ENCODE results near the gene LRMDA. TPM values are rescaled to one million over a fixed set of nuclear protein-coding genes. Genes with fewer than 3 reads are reported as not detected.

The LRMDA gene
- polyA plus RNA-seq, 2 of the 4 experiments (the other 2 are of a cell fraction): 4.6 to 5.2 TPM

DNA sequence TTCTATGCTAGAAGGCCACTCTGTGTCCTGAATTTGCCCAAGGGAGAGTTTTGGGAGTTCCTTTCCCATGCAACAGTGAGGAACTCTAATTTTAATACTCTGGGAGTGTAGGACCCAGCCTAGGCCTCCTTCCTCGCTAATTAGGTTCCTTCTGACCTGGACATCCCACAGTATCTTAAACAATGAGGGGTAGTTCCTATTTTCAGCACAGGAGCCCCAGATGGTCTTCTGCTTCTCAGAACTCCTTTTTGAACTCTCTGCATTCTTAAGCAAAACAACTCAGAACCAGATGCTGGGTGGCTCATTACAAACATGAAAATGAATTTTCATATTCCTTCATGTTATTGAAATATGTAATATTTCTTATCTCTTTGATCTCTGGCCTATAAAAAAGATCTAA lies 116.9 kb downstream of the LRMDA start:
- POLR2A ChIA-PET: no interaction called here
- 21% methylated on average over 1 of the region's 1 CpG for whole genome bisulfite sequencing (ENCODE audit: missing lambda C conversion rate)

DNA sequence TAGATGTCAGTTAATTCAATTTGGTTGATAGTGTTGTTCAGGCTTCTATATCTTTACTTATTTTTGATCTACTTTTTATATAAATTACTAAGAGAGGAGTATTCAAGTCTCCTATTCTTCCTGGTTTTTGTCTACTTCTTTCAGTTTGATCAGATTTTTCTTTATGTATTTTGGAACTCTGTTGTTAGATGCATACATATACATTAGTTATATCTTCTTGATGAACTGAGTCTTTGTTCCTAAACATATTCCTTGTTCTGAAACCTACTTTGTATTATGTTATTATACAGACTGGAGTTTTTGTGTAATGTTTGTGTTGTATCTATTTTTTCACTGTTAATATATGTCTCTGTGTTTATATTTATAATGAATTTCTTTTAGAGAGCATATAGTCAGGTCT lies 118.8 kb downstream of the LRMDA start:
- ATAC-seq: no peak
- H3K9me3 ChIP-seq: peaks cover 13% of the 10 kb centered on the region; the same call in 2 of the 3 replicates
- DNase-seq (ENCODE audit: low read depth in 1 of 2, low spot score in 1 of 2): no peak
- no peaks in the 10 kb centered on the region for H3K4me1 ChIP-seq
- TF ChIP-seq RFX5 (IDR thresholded peaks at IDR 0.05) (no peak), TP53 (CRISPR knock-in tag; IDR thresholded peaks at IDR 0.05) (no peak), KDM5A (IDR thresholded peaks at IDR 0.05) (no peak), EHF (CRISPR knock-in tag; IDR thresholded peaks at IDR 0.05) (no peak), KDM1A (IDR thresholded peaks at IDR 0.05; ENCODE audit: low read depth) (no peak), JUNB (IDR thresholded peaks at IDR 0.05) (no peak), GATA3 (IDR thresholded peaks at IDR 0.05; ENCODE audit: borderline replicate concordance) (no peak), NR3C1 (IDR thresholded peaks at IDR 0.05) (no peak), CBX2 (IDR thresholded peaks at IDR 0.05; ENCODE audit: borderline replicate concordance, low read depth) (no peak), RNF2 (IDR thresholded peaks at IDR 0.05; ENCODE audit: borderline replicate concordance, low read depth) (no peak), NPAS2 (CRISPR knock-in tag; IDR thresholded peaks at IDR 0.05; ENCODE audit: borderline replicate concordance) (no peak), HOXA7 (CRISPR knock-in tag; IDR thresholded peaks at IDR 0.05) (no peak), RARB (CRISPR knock-in tag; IDR thresholded peaks at IDR 0.05) (no peak), RCOR1 (IDR thresholded peaks at IDR 0.05; ENCODE audit: low read depth, low read length) (no peak)
- TF ChIP-seq, protein P1, sequence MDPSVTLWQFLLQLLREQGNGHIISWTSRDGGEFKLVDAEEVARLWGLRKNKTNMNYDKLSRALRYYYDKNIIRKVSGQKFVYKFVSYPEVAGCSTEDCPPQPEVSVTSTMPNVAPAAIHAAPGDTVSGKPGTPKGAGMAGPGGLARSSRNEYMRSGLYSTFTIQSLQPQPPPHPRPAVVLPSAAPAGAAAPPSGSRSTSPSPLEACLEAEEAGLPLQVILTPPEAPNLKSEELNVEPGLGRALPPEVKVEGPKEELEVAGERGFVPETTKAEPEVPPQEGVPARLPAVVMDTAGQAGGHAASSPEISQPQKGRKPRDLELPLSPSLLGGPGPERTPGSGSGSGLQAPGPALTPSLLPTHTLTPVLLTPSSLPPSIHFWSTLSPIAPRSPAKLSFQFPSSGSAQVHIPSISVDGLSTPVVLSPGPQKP (IDR thresholded peaks at IDR 0.05; ENCODE audit: low read depth, low read length): no peak
- TF ChIP-seq, protein P2, sequence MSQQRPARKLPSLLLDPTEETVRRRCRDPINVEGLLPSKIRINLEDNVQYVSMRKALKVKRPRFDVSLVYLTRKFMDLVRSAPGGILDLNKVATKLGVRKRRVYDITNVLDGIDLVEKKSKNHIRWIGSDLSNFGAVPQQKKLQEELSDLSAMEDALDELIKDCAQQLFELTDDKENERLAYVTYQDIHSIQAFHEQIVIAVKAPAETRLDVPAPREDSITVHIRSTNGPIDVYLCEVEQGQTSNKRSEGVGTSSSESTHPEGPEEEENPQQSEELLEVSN (IDR thresholded peaks at IDR 0.05; ENCODE audit: borderline replicate concordance, low read depth): no peak
- TF ChIP-seq, protein P3, sequence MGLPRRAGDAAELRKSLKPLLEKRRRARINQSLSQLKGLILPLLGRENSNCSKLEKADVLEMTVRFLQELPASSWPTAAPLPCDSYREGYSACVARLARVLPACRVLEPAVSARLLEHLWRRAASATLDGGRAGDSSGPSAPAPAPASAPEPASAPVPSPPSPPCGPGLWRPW (IDR thresholded peaks at IDR 0.05): no peak
- TF ChIP-seq, protein P4, sequence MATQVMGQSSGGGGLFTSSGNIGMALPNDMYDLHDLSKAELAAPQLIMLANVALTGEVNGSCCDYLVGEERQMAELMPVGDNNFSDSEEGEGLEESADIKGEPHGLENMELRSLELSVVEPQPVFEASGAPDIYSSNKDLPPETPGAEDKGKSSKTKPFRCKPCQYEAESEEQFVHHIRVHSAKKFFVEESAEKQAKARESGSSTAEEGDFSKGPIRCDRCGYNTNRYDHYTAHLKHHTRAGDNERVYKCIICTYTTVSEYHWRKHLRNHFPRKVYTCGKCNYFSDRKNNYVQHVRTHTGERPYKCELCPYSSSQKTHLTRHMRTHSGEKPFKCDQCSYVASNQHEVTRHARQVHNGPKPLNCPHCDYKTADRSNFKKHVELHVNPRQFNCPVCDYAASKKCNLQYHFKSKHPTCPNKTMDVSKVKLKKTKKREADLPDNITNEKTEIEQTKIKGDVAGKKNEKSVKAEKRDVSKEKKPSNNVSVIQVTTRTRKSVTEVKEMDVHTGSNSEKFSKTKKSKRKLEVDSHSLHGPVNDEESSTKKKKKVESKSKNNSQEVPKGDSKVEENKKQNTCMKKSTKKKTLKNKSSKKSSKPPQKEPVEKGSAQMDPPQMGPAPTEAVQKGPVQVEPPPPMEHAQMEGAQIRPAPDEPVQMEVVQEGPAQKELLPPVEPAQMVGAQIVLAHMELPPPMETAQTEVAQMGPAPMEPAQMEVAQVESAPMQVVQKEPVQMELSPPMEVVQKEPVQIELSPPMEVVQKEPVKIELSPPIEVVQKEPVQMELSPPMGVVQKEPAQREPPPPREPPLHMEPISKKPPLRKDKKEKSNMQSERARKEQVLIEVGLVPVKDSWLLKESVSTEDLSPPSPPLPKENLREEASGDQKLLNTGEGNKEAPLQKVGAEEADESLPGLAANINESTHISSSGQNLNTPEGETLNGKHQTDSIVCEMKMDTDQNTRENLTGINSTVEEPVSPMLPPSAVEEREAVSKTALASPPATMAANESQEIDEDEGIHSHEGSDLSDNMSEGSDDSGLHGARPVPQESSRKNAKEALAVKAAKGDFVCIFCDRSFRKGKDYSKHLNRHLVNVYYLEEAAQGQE (IDR thresholded peaks at IDR 0.05): no peak
- ChIA-PET POLR2A (no interaction called here), CTCF (no interaction called here)
- no peak for FAIRE-seq
- no peak overlapping the region for H3K27ac ChIP-seq
- H3K4me3 ChIP-seq: no peak overlapping the region
- no peak overlapping the region for H3K4me2 ChIP-seq

More for the DNA sequence above, 116.9 kb downstream of the LRMDA start:
- H3K4me1 ChIP-seq: no peaks in the 10 kb centered on the region
- H3K9me3 ChIP-seq: peaks cover 13% of the 10 kb centered on the region; the same call in 2 of the 3 replicates
- ATAC-seq (no peak), FAIRE-seq (no peak), DNase-seq (ENCODE audit: low read depth in 1 of 2, low spot score in 1 of 2) (no peak)
- CTCF ChIA-PET: interaction anchor here (1.6 kb wide), 1 partner anchor 11 kb away, joined by 4 read pairs; no protein-coding TSS in a partner anchor
- TF ChIP-seq KDM1A (IDR thresholded peaks at IDR 0.05; ENCODE audit: low read depth) (no peak), GATA3 (IDR thresholded peaks at IDR 0.05; ENCODE audit: borderline replicate concordance) (no peak), FOXS1 (CRISPR knock-in tag; IDR thresholded peaks at IDR 0.05) (no peak), EHMT2 (IDR thresholded peaks at IDR 0.05; ENCODE audit: low read depth) (no peak), RARB (CRISPR knock-in tag; IDR thresholded peaks at IDR 0.05) (no peak)
- no peak overlapping the region for H3K4me3 ChIP-seq
- H3K27ac ChIP-seq: no peak overlapping the region
- H3K4me2 ChIP-seq: no peak overlapping the region

Data from A549 (cell line).